ENCODE measurements around the gene CBFA2T3. TPM values are rescaled to one million over a fixed set of nuclear protein-coding genes. Genes with fewer than 3 reads are reported as not detected.
"Not testable (repeated sequence)": the region's sequence is repeated elsewhere in the genome, so short reads cannot be mapped to it uniquely, and the experiment has no call there.

CBFA2T3 gene
- total and polyA plus RNA-seq, 4 donors: 0.18 to 9.4 (median 2.7) TPM

- H3K4me1 ChIP-seq (ENCODE audit: control insufficient read depth in 1 of 2, insufficient read depth in 2 of 2, low read length in 2 of 2); H3K36me3 ChIP-seq (ENCODE audit: control insufficient read depth in 1 of 2, insufficient read depth in 2 of 2, low read length in 1 of 2); DNase-seq; intact Hi-C loops (cut with DNase I); H3K4me3 ChIP-seq (ENCODE audit: low read length in 2 of 2); H3K27me3 ChIP-seq (ENCODE audit: control insufficient read depth in 1 of 2, insufficient read depth in 2 of 2, low read length in 1 of 2); ATAC-seq (ENCODE audit: low FRiP score); H3K9me3 ChIP-seq (ENCODE audit: control insufficient read depth, low read length); H3K27ac ChIP-seq (ENCODE audit: low read depth in 1 of 2, low read length in 2 of 2): not testable (repeated sequence)
- WGBS, 2 donors: 64 to 72% methylated on average over 4 of the region's 4 CpGs
These were observed 31.8 kb upstream of the CBFA2T3 start for GRCh38 chr16:89008796-89009195.

GRCh38 chr16:89007371-89008249 is 30.6 kb upstream of the CBFA2T3 start:
- ATAC-seq (ENCODE audit: low FRiP score) (no peak), DNase-seq (no peak)
- Histone ChIP-seq H3K9me3 (ENCODE audit: control insufficient read depth, low read length) (no peaks in the 10 kb centered on the region), H3K36me3 (ENCODE audit: control insufficient read depth in 1 of 2, insufficient read depth in 2 of 2, low read length in 1 of 2) (no peaks in the 10 kb centered on the region), H3K27me3 (ENCODE audit: control insufficient read depth in 1 of 2, insufficient read depth in 2 of 2, low read length in 1 of 2) (no peaks in the 10 kb centered on the region), H3K27ac (ENCODE audit: low read depth in 1 of 2, low read length in 2 of 2) (no peak overlapping the region), H3K4me3 (ENCODE audit: low read length in 2 of 2) (no peak overlapping the region), H3K4me1 (ENCODE audit: control insufficient read depth in 1 of 2, insufficient read depth in 2 of 2, low read length in 2 of 2) (no peaks in the 10 kb centered on the region)
- intact Hi-C loops (cut with DNase I): no loop called here
- 53 to 55% methylated on average over 9 of the region's 9 CpGs for WGBS, 2 donors

- Histone ChIP-seq H3K4me3 (ENCODE audit: low read length in 2 of 2) (no peak overlapping the region), H3K9me3 (ENCODE audit: control insufficient read depth, low read length) (peaks cover 5% of the 10 kb centered on the region), H3K4me1 (ENCODE audit: control insufficient read depth in 1 of 2, insufficient read depth in 2 of 2, low read length in 2 of 2) (no peaks in the 10 kb centered on the region), H3K27me3 (ENCODE audit: control insufficient read depth in 1 of 2, insufficient read depth in 2 of 2, low read length in 1 of 2) (no peaks in the 10 kb centered on the region), H3K27ac (ENCODE audit: low read depth in 1 of 2, low read length in 2 of 2) (no peak overlapping the region), H3K36me3 (ENCODE audit: control insufficient read depth in 1 of 2, insufficient read depth in 2 of 2, low read length in 1 of 2) (no peaks in the 10 kb centered on the region)
- WGBS, 2 donors: 84 to 85% methylated on average over 19 to 24 of the region's 24 CpGs
- intact Hi-C loops (cut with DNase I): no loop called here
- peak; percentile 36 for ATAC-seq (ENCODE audit: low FRiP score)
- DNase-seq: peak; percentile 42 to 70
These were observed 29.2 kb upstream of the CBFA2T3 start for GRCh38 chr16:89006036-89006752.

GRCh38 chr16:89005201-89006035 is 28.4 kb upstream of the CBFA2T3 start:
- H3K36me3 ChIP-seq (ENCODE audit: control insufficient read depth in 1 of 2, insufficient read depth in 2 of 2, low read length in 1 of 2): no peaks in the 10 kb centered on the region
- H3K27ac ChIP-seq (ENCODE audit: low read depth in 1 of 2, low read length in 2 of 2): no peak overlapping the region
- H3K4me3 ChIP-seq (ENCODE audit: low read length in 2 of 2): no peak overlapping the region
- peaks cover 11% of the 10 kb centered on the region for H3K9me3 ChIP-seq (ENCODE audit: control insufficient read depth, low read length)
- no peaks in the 10 kb centered on the region for H3K27me3 ChIP-seq (ENCODE audit: control insufficient read depth in 1 of 2, insufficient read depth in 2 of 2, low read length in 1 of 2)
- DNase-seq (peak; percentile 18 to 67), ATAC-seq (ENCODE audit: low FRiP score) (no peak)
- 79 to 81% methylated on average over 23 of the region's 23 CpGs for WGBS, 2 donors
- no peaks in the 10 kb centered on the region for H3K4me1 ChIP-seq (ENCODE audit: control insufficient read depth in 1 of 2, insufficient read depth in 2 of 2, low read length in 2 of 2)
- intact Hi-C loops (cut with DNase I): no loop called here

- Histone ChIP-seq H3K9me3 (ENCODE audit: control insufficient read depth, low read length) (peaks cover 16% of the 10 kb centered on the region), H3K4me1 (ENCODE audit: control insufficient read depth in 1 of 2, insufficient read depth in 2 of 2, low read length in 2 of 2) (no peaks in the 10 kb centered on the region), H3K27me3 (ENCODE audit: control insufficient read depth in 1 of 2, insufficient read depth in 2 of 2, low read length in 1 of 2) (no peaks in the 10 kb centered on the region), H3K4me3 (ENCODE audit: low read length in 2 of 2) (no peak overlapping the region), H3K36me3 (ENCODE audit: control insufficient read depth in 1 of 2, insufficient read depth in 2 of 2, low read length in 1 of 2) (no peaks in the 10 kb centered on the region), H3K27ac (ENCODE audit: low read depth in 1 of 2, low read length in 2 of 2) (no peak overlapping the region)
- WGBS, 2 donors: 47 to 50% methylated on average over 34 of the region's 34 CpGs
- peak; percentile 40 to 63 for DNase-seq
- intact Hi-C loops (cut with DNase I): no loop called here
- peak; percentile 50 for ATAC-seq (ENCODE audit: low FRiP score)
These were observed 27.3 kb upstream of the CBFA2T3 start for GRCh38 chr16:89004209-89004831.

GRCh38 chr16:89003831-89004208 is 26.8 kb upstream of the CBFA2T3 start:
- no peak for ATAC-seq (ENCODE audit: low FRiP score)
- 39 to 62% methylated on average over 10 to 11 of the region's 11 CpGs for WGBS, 2 donors
- no peaks in the 10 kb centered on the region for H3K27me3 ChIP-seq (ENCODE audit: control insufficient read depth in 1 of 2, insufficient read depth in 2 of 2, low read length in 1 of 2)

GRCh38 chr16:89002851-89003830 is 26.1 kb upstream of the CBFA2T3 start:
- Histone ChIP-seq H3K27ac (ENCODE audit: low read depth in 1 of 2, low read length in 2 of 2) (no peak overlapping the region), H3K27me3 (ENCODE audit: control insufficient read depth in 1 of 2, insufficient read depth in 2 of 2, low read length in 1 of 2) (no peaks in the 10 kb centered on the region), H3K9me3 (ENCODE audit: control insufficient read depth, low read length) (peaks cover 19% of the 10 kb centered on the region), H3K4me1 (ENCODE audit: control insufficient read depth in 1 of 2, insufficient read depth in 2 of 2, low read length in 2 of 2) (no peaks in the 10 kb centered on the region), H3K36me3 (ENCODE audit: control insufficient read depth in 1 of 2, insufficient read depth in 2 of 2, low read length in 1 of 2) (no peaks in the 10 kb centered on the region), H3K4me3 (ENCODE audit: low read length in 2 of 2) (no peak overlapping the region)
- peak in 1 of 2 donors; percentile 24 for DNase-seq
- intact Hi-C loops (cut with DNase I): no loop called here
- 64 to 66% methylated on average over 44 to 47 of the region's 47 CpGs for WGBS, 2 donors
- no peak for ATAC-seq (ENCODE audit: low FRiP score)

More at GRCh38 chr16:89003831-89004208, 26.8 kb upstream of the CBFA2T3 start:
- Histone ChIP-seq H3K4me1 (ENCODE audit: control insufficient read depth in 1 of 2, insufficient read depth in 2 of 2, low read length in 2 of 2) (no peaks in the 10 kb centered on the region), H3K27ac (ENCODE audit: low read depth in 1 of 2, low read length in 2 of 2) (no peak overlapping the region), H3K4me3 (ENCODE audit: low read length in 2 of 2) (no peak overlapping the region), H3K9me3 (ENCODE audit: control insufficient read depth, low read length) (peaks cover 17% of the 10 kb centered on the region), H3K36me3 (ENCODE audit: control insufficient read depth in 1 of 2, insufficient read depth in 2 of 2, low read length in 1 of 2) (no peaks in the 10 kb centered on the region)
- DNase-seq: no peak
- intact Hi-C loops (cut with DNase I): no loop called here

All from aorta (tissue), 5 donors.